ENCODE data around the gene ITIH1. TPM values are rescaled to one million over a fixed set of nuclear protein-coding genes. Genes with fewer than 3 reads are reported as not detected.

The ITIH1 gene
- total and polyA plus RNA-seq, 9 of the 15 experiments (the other 6 are each of a cell fraction or from before 2014, with no cell fraction given): 0.31 TPM; not detected in 8

DNA sequence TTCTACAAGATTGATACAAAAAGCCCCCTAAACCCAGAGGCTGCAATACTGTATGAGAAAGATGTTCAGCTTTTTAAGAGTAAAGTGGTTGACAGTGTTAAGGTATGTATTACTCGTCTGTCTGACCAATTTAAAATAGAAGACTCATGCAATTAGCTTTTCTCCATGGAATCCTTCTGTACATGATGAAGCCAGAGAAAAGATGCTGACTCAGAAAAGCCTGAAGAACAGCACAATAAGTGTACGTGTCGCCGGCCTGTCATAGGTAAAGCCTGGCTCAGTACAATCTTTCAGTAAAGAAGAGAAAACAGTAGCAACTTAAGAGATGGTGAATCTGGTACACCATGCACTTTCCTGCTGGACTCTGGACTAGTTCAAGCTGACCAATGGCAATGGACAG is 23.0 kb upstream of the ITIH1 start:
- TF ChIP-seq PPARD (CRISPR knock-in tag; IDR thresholded peaks at IDR 0.05) (no peak), C11orf30 (IDR thresholded peaks at IDR 0.05; ENCODE audit: low read depth) (0 out of 2 replicates have a peak, but pooled peaks have one; percentile 16), ZNF316 (IDR thresholded peaks at IDR 0.05) (peak; percentile 45)
- CTCF ChIA-PET (ENCODE audit: low intra/inter-chr PET ratio): no interaction called here
- BruUV-seq (replicated peaks): no TSS peak

GRCh38 chr3:52756141-52756540 is 21.3 kb upstream of the ITIH1 start:
- FAIRE-seq: no peak
- TF ChIP-seq MGA (IDR thresholded peaks at IDR 0.05): no peak
- TF ChIP-seq MECOM (CRISPR knock-in tag; IDR thresholded peaks at IDR 0.05): no peak
- no peak for TF ChIP-seq CBFA2T3 (IDR thresholded peaks at IDR 0.05)

More for the DNA sequence above, 23.0 kb upstream of the ITIH1 start:
- Histone ChIP-seq H3K9me3 (replicated peaks; ENCODE audit: control insufficient read depth, insufficient read depth, low read depth, low read length) (no peaks in the 10 kb centered on the region), H3K9me1 (ENCODE audit: control insufficient read depth, insufficient read depth, low read length) (no peaks in the 10 kb centered on the region), H3K27me3 (ENCODE audit: control insufficient read depth in 2 of 2, insufficient read depth in 2 of 2, low read length in 2 of 2) (no peaks in the 10 kb centered on the region), H3K4me2 (ENCODE audit: insufficient read depth, low read length) (no peak overlapping the region), H3K4me3 (no peak overlapping the region), H3K9ac (ENCODE audit: insufficient read depth in 1 of 2, low read depth in 2 of 2, low read length in 2 of 2) (no peak overlapping the region), H3K27ac (ENCODE audit: extremely low read depth, low read depth, low read length) (no peak overlapping the region), H2AFZ (ENCODE audit: low read depth, low read length) (no peak overlapping the region), H3K79me2 (ENCODE audit: control insufficient read depth, insufficient read depth, low read length) (no peaks in the 10 kb centered on the region), H3K4me1 (replicated peaks in 1 of 2; ENCODE audit: control insufficient read depth in 2 of 2, insufficient read depth in 2 of 2, low read length in 2 of 2) (no peaks in the 10 kb centered on the region), H4K20me1 (replicated peaks; ENCODE audit: control insufficient read depth, insufficient read depth, low read length) (no peaks in the 10 kb centered on the region), H3K36me3 (ENCODE audit: control insufficient read depth, insufficient read depth, low read length) (peaks cover 50% of the 10 kb centered on the region; the same call in 2 of the 3 replicates)
- DNase-seq (ENCODE audit: extremely low read depth in 1 of 4, low spot score in 3 of 4): no peak
- in situ Hi-C loops (cut with MboI) (no loop called here), intact Hi-C loops (cut with micrococcal nuclease) (no loop called here)
- ATAC-seq: no peak
- 83% methylated on average over 4 of the region's 4 CpGs for WGBS (ENCODE audit: insufficient coverage, low coverage, missing lambda C conversion rate)
- POLR2A ChIA-PET: no interaction called here
- FAIRE-seq: no peak

More at GRCh38 chr3:52756141-52756540, 21.3 kb upstream of the ITIH1 start:
- H3K4me3 ChIP-seq: no peak overlapping the region
- H3K4me2 ChIP-seq (ENCODE audit: insufficient read depth, low read length): no peak overlapping the region
- H3K9me3 ChIP-seq (replicated peaks; ENCODE audit: control insufficient read depth, insufficient read depth, low read depth, low read length): no peaks in the 10 kb centered on the region
- no peaks in the 10 kb centered on the region for H3K4me1 ChIP-seq (replicated peaks in 1 of 2; ENCODE audit: control insufficient read depth in 2 of 2, insufficient read depth in 2 of 2, low read length in 2 of 2)
- no TSS peak for BruUV-seq (replicated peaks)
- ChIA-PET POLR2A (no interaction called here), CTCF (ENCODE audit: low intra/inter-chr PET ratio) (no interaction called here)
- no peak overlapping the region for H2AFZ ChIP-seq (ENCODE audit: low read depth, low read length)
- no peaks in the 10 kb centered on the region for H3K27me3 ChIP-seq (ENCODE audit: control insufficient read depth in 2 of 2, insufficient read depth in 2 of 2, low read length in 2 of 2)
- H3K27ac ChIP-seq (ENCODE audit: extremely low read depth, low read depth, low read length): no peak overlapping the region
- DNase-seq (ENCODE audit: extremely low read depth in 1 of 4, low spot score in 3 of 4): no peak
- H3K9me1 ChIP-seq (ENCODE audit: control insufficient read depth, insufficient read depth, low read length): no peaks in the 10 kb centered on the region
- intact Hi-C loops (cut with micrococcal nuclease) (no loop called here), in situ Hi-C loops (cut with MboI) (no loop called here)
- H3K36me3 ChIP-seq (ENCODE audit: control insufficient read depth, insufficient read depth, low read length): peaks cover 46% of the 10 kb centered on the region; the same call in 2 of the 3 replicates
- H4K20me1 ChIP-seq (replicated peaks; ENCODE audit: control insufficient read depth, insufficient read depth, low read length): no peaks in the 10 kb centered on the region
- H3K79me2 ChIP-seq (ENCODE audit: control insufficient read depth, insufficient read depth, low read length): no peaks in the 10 kb centered on the region
- H3K9ac ChIP-seq (ENCODE audit: insufficient read depth in 1 of 2, low read depth in 2 of 2, low read length in 2 of 2): no peak overlapping the region
- WGBS (ENCODE audit: insufficient coverage, low coverage, missing lambda C conversion rate): 67% methylated on average over 1 of the region's 1 CpG
- no peak for ATAC-seq
